Tibial nerve (tissue), 4 donors: Measurements from ENCODE around the gene B3GALT2.

Source experiments
- EP300 ChIP-seq, 2 donors: sonication (generic); formaldehyde crosslinking; IDR thresholded peaks; one replicate each; pipeline ENCODE4 v1.6.1; 2017; ENCODE audit warnings: antibody characterized with exemption in 2 of 2, mild to moderate bottlenecking in 1 of 2
- POLR2A ChIP-seq, 2 donors: fragments of 450-650 bp; IDR thresholded peaks; one replicate each; pipeline ENCODE4 v1.6.1; 2017; ENCODE audit warnings: antibody characterized with exemption in 2 of 2, mild to moderate bottlenecking in 2 of 2, moderate library complexity in 2 of 2
- TF ChIP-seq, protein P1 (sequence below), 5 experiments: fragments of 200-600 bp in 3 of 5; fragments of 450-650 bp in 2 of 5; sonication (generic) in 3 of 5; IDR thresholded peaks; one replicate each; pipeline ENCODE4 v1.5.1; 2016 to 2019; ENCODE audit warnings: antibody characterized with exemption in 5 of 5, mild to moderate bottlenecking in 3 of 5, moderate library complexity in 2 of 5

GRCh38 chr1:193199940-193200339 lies 13.5 kb upstream of the B3GALT2 start:
- TF ChIP-seq, protein P1, sequence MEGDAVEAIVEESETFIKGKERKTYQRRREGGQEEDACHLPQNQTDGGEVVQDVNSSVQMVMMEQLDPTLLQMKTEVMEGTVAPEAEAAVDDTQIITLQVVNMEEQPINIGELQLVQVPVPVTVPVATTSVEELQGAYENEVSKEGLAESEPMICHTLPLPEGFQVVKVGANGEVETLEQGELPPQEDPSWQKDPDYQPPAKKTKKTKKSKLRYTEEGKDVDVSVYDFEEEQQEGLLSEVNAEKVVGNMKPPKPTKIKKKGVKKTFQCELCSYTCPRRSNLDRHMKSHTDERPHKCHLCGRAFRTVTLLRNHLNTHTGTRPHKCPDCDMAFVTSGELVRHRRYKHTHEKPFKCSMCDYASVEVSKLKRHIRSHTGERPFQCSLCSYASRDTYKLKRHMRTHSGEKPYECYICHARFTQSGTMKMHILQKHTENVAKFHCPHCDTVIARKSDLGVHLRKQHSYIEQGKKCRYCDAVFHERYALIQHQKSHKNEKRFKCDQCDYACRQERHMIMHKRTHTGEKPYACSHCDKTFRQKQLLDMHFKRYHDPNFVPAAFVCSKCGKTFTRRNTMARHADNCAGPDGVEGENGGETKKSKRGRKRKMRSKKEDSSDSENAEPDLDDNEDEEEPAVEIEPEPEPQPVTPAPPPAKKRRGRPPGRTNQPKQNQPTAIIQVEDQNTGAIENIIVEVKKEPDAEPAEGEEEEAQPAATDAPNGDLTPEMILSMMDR (IDR thresholded peaks at IDR 0.05): no peak
- TF ChIP-seq EP300 (IDR thresholded peaks at IDR 0.05) (no peak), POLR2A (IDR thresholded peaks at IDR 0.05) (no peak)
